SK-N-MC (cell line): Measurements from ENCODE around the gene NFATC1.

Experiments used
- EZH2 ChIP-seq: fragments of 200-600 bp; sonication (generic); IDR thresholded peaks from one replicate; pipeline ENCODE4 v1.6.1; 2017; ENCODE audit warnings: antibody characterized with exemption
- FOXP2 ChIP-seq: optimal IDR thresholded peaks from 2 replicates; pipeline ENCODE3; 2011; ENCODE audit warnings: mild to moderate bottlenecking, moderate library complexity; ENCODE audit not compliant: insufficient read depth; ENCODE audit errors: extremely low read length, control extremely low read depth
- POLR2AphosphoS5 ChIP-seq: IDR thresholded peaks from 2 replicates; pipeline ENCODE4 v1.6.1; 2012; ENCODE audit warnings: mild to moderate bottlenecking, low read depth, low read length, borderline replicate concordance

DNA sequence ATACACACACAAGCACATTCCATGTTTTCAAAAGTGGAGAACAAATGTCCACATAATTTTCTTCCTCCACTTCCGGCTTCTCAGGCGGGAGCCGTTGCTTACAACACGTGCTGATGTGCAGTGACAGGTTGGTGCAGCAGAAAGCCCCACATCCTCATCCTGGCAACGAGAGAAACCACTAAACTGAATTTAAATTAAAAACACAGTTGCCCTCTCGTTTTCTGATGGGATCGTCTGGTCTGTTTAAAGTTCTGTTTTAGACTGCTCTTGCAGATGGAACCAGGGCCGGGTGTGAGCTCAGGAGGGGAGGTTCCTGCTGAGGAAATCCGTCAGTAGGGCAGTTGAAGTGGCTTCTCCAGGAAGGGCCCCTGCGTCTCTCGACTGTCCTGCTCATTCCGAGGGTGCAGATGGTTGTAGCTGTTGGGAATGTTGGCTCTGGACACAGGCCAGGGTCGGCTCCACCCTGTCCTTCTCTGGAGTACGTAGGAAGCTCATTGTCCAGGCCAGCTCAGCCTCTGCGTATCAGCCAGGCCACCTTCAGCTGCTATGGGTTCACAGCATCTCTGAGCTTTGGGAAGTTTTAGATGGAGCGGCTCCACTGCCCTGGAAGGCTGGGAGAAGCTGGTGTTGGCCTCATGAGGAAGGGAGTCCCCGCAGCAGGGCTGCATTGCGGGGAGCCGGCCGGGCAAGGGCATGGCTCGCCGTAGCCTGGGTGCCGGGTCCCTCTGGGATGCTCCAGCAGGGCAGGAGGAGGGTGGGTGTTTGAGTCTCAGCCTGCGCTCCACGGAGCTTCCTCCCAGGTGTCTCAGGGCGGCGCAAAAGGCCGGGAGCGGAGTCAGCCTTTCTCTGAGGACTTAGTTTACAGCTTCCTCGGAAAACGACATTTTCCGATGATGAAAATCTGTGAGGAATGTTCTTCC lies 58.3 kb downstream of the NFATC1 start:
- TF ChIP-seq EZH2 (no peak), POLR2AphosphoS5 (no peak), FOXP2 (no peak)
